ENCODE measurements around the gene CLDN9.
A peak's percentile ranks its signal among the peaks of the same experiment; 100 is the strongest.

DNA sequence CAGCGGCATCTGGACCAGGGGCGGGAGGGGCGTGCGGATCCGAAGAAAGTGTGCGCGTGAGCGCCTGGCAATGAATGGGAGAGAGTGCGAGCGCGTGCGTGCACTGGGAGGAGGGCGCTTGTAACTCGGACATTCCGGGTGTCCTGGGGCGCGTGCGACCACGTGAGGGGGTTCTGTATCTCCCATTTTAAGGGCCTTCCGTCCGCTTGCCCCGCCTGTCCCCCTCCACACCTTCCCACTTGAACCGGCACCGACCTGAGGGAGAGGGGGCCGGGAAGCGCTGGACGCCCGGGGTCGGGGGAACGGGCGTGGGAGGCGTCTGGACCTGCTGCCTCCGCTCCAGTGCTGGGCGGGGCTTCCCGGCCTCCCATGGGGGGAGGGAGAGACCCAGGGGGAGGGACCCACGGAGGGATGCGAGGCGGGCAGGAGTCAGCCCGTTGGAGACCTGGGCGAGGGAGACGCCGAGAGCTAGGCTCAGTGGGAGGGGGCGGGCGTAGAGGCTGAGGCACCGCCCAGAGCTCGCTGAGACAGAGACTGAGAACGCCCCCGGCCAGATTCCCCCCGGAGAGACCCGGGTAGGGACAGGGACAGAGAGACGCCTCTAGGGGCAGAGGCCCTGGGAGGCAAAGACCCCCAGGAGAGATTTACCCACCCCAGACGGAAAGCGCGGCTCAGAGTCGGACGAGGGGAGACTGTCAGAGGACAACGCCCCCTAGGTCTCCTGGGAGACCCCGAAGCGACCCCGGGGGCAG lies 48.8 kb upstream of the CLDN9 start, which contains the start of gene KREMEN2:
- peak; percentile 48 for TF ChIP-seq POLR2A (IDR thresholded peaks at IDR 0.05; ENCODE audit: extremely low read depth, insufficient read length)
- TF ChIP-seq, protein P1, sequence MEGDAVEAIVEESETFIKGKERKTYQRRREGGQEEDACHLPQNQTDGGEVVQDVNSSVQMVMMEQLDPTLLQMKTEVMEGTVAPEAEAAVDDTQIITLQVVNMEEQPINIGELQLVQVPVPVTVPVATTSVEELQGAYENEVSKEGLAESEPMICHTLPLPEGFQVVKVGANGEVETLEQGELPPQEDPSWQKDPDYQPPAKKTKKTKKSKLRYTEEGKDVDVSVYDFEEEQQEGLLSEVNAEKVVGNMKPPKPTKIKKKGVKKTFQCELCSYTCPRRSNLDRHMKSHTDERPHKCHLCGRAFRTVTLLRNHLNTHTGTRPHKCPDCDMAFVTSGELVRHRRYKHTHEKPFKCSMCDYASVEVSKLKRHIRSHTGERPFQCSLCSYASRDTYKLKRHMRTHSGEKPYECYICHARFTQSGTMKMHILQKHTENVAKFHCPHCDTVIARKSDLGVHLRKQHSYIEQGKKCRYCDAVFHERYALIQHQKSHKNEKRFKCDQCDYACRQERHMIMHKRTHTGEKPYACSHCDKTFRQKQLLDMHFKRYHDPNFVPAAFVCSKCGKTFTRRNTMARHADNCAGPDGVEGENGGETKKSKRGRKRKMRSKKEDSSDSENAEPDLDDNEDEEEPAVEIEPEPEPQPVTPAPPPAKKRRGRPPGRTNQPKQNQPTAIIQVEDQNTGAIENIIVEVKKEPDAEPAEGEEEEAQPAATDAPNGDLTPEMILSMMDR (IDR thresholded peaks at IDR 0.05; ENCODE audit: low read depth, low read length), result no peak
